ENCODE measurements around the gene LMF2.

GRCh38 chr22:50479721-50480120 lies 27.8 kb downstream of the LMF2 start:
- TF ChIP-seq CTCF (IDR thresholded peaks at IDR 0.05; ENCODE audit: low read depth, low read length): no peak
- no peak for TF ChIP-seq EZH2phosphoT487 (IDR thresholded peaks at IDR 0.05; ENCODE audit: low read depth)
